ENCODE measurements around the gene RIMBP2.

The RIMBP2 gene

DNA sequence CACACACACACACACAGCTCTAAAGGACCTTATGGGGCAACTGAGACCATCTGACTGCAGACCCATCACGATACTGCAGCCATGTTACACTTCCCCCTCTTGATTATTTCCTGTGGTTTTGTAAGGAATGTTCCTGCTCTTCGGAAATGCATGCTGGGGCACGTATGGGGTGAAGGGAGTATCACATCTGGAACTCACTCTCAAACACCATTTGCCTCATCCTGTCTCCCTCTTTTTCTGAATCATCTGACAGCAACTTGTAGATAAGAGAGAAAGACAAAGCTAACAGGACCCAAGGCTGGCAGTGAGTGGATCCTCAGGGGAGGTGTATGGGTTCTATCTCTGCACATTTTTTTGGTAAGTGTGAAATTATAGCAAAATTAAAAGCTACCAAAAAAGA is 50.3 kb downstream of the RIMBP2 start:
- H3K27me3 ChIP-seq (ENCODE audit: control insufficient read depth in 3 of 3, insufficient read depth in 3 of 3, low read depth in 1 of 3, low read length in 3 of 3), result no peaks in the 10 kb centered on the region
- no peak overlapping the region for H2AK5ac ChIP-seq (ENCODE audit: low read depth, low read length)
- no peak overlapping the region for H4K91ac ChIP-seq (ENCODE audit: low read depth, low read length, poor library complexity)
- no peak for DNase-seq (ENCODE audit: low spot score)
- peaks cover 2% of the 10 kb centered on the region for H3K79me1 ChIP-seq (ENCODE audit: low read depth, low read length)
- no peak overlapping the region for H3K27ac ChIP-seq (replicated peaks; ENCODE audit: low read length)
- H3K4me3 ChIP-seq (ENCODE audit: low read length in 2 of 2), result no peak overlapping the region
- no peak overlapping the region for H3K18ac ChIP-seq (ENCODE audit: low read length)
- no peak overlapping the region for H2AFZ ChIP-seq (ENCODE audit: low read length)
- H2BK15ac ChIP-seq (ENCODE audit: low read length), result no peak overlapping the region
- no peak overlapping the region for H3K4ac ChIP-seq (ENCODE audit: low read length)
- peaks cover 0 to 10% of the 10 kb centered on the region in 2 donors for H3K9me3 ChIP-seq (replicated peaks in 1 of 2; ENCODE audit: control insufficient read depth in 2 of 2, insufficient read depth in 1 of 2, low read depth in 1 of 2, low read length in 2 of 2)
- H3K23ac ChIP-seq (ENCODE audit: low read depth, low read length, poor library complexity), result no peak overlapping the region
- H2BK120ac ChIP-seq (ENCODE audit: low read depth, low read length), result no peak overlapping the region
- no peak overlapping the region for H2BK5ac ChIP-seq (ENCODE audit: low read length)
- no peak overlapping the region for H3K4me2 ChIP-seq (ENCODE audit: insufficient read depth, low read length, poor library complexity, severe bottlenecking)
- H2BK12ac ChIP-seq (ENCODE audit: low read length), result no peak overlapping the region
- no peak overlapping the region for H3K9ac ChIP-seq (ENCODE audit: low read depth, low read length, poor library complexity)
- H3K36me3 ChIP-seq (replicated peaks in 1 of 2; ENCODE audit: control insufficient read depth in 2 of 2, insufficient read depth in 2 of 2, low read length in 2 of 2), result no peaks in the 10 kb centered on the region
- no CpG with 5 or more reads among the region's 3 CpGs for WGBS, 2 donors (ENCODE audit: extremely low coverage in 2 of 2, insufficient read length in 2 of 2, insufficient replicate concordance in 1 of 2)
- H3K4me1 ChIP-seq (ENCODE audit: control insufficient read depth in 2 of 2, insufficient read depth in 1 of 2, low read depth in 1 of 2, low read length in 2 of 2), result no peaks in the 10 kb centered on the region
- H3K14ac ChIP-seq (ENCODE audit: low read length), result no peak overlapping the region
- H4K8ac ChIP-seq (ENCODE audit: low read depth, low read length), result no peak overlapping the region

- H3K79me1 ChIP-seq (ENCODE audit: low read depth, low read length), result peaks cover 2% of the 10 kb centered on the region
- H3K14ac ChIP-seq (ENCODE audit: low read length), result no peak overlapping the region
- no CpG with 5 or more reads among the region's 8 CpGs for WGBS, 2 donors (ENCODE audit: extremely low coverage in 2 of 2, insufficient read length in 2 of 2, insufficient replicate concordance in 1 of 2)
- no peaks in the 10 kb centered on the region for H3K4me1 ChIP-seq (ENCODE audit: control insufficient read depth in 2 of 2, insufficient read depth in 1 of 2, low read depth in 1 of 2, low read length in 2 of 2)
- no peak overlapping the region for H3K23ac ChIP-seq (ENCODE audit: low read depth, low read length, poor library complexity)
- no peak overlapping the region for H2BK15ac ChIP-seq (ENCODE audit: low read length)
- DNase-seq (ENCODE audit: low spot score), result no peak
- H4K8ac ChIP-seq (ENCODE audit: low read depth, low read length), result no peak overlapping the region
- no peak overlapping the region for H3K27ac ChIP-seq (replicated peaks; ENCODE audit: low read length)
- no peak overlapping the region for H3K4ac ChIP-seq (ENCODE audit: low read length)
- H2BK120ac ChIP-seq (ENCODE audit: low read depth, low read length), result no peak overlapping the region
- peaks cover 0 to 10% of the 10 kb centered on the region in 2 donors for H3K9me3 ChIP-seq (replicated peaks in 1 of 2; ENCODE audit: control insufficient read depth in 2 of 2, insufficient read depth in 1 of 2, low read depth in 1 of 2, low read length in 2 of 2)
- no peaks in the 10 kb centered on the region for H3K36me3 ChIP-seq (replicated peaks in 1 of 2; ENCODE audit: control insufficient read depth in 2 of 2, insufficient read depth in 2 of 2, low read length in 2 of 2)
- no peak overlapping the region for H2BK5ac ChIP-seq (ENCODE audit: low read length)
- no peak overlapping the region for H3K9ac ChIP-seq (ENCODE audit: low read depth, low read length, poor library complexity)
- no peak overlapping the region for H3K4me2 ChIP-seq (ENCODE audit: insufficient read depth, low read length, poor library complexity, severe bottlenecking)
- H2AK5ac ChIP-seq (ENCODE audit: low read depth, low read length), result no peak overlapping the region
- H3K27me3 ChIP-seq (ENCODE audit: control insufficient read depth in 3 of 3, insufficient read depth in 3 of 3, low read depth in 1 of 3, low read length in 3 of 3), result no peaks in the 10 kb centered on the region
- no peak overlapping the region for H2BK12ac ChIP-seq (ENCODE audit: low read length)
- H3K4me3 ChIP-seq (ENCODE audit: low read length in 2 of 2), result no peak overlapping the region
- H4K91ac ChIP-seq (ENCODE audit: low read depth, low read length, poor library complexity), result no peak overlapping the region
- H3K18ac ChIP-seq (ENCODE audit: low read length), result no peak overlapping the region
- H2AFZ ChIP-seq (ENCODE audit: low read length), result no peak overlapping the region
Measured at GRCh38 chr12:130664772-130665171, 51.3 kb downstream of the RIMBP2 start.

DNA sequence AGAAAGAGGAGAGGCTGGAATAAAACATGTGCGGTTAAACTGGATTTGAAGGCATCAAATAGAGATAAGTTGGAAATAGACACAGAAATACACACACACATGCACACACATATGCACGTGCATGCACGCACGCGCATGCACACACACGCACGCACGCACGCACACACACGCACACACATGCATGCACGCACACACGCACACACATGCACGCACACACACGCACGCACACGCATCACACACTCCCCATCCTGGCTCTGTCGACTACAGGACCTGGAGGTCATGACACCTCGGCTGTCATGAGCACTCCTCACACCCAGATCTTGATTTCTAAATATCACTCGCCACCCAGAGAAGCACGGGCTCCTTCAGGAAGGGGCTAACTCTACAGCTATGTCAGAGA is 51.8 kb downstream of the RIMBP2 start:
- Histone ChIP-seq H3K23ac (ENCODE audit: low read depth, low read length, poor library complexity) (no peak overlapping the region), H2BK15ac (ENCODE audit: low read length) (no peak overlapping the region), H3K4me2 (ENCODE audit: insufficient read depth, low read length, poor library complexity, severe bottlenecking) (no peak overlapping the region), H3K4me1 (ENCODE audit: control insufficient read depth in 2 of 2, insufficient read depth in 1 of 2, low read depth in 1 of 2, low read length in 2 of 2) (no peaks in the 10 kb centered on the region), H3K14ac (ENCODE audit: low read length) (no peak overlapping the region), H2AK5ac (ENCODE audit: low read depth, low read length) (no peak overlapping the region), H3K9ac (ENCODE audit: low read depth, low read length, poor library complexity) (no peak overlapping the region), H2BK5ac (ENCODE audit: low read length) (no peak overlapping the region), H4K8ac (ENCODE audit: low read depth, low read length) (no peak overlapping the region), H3K79me1 (ENCODE audit: low read depth, low read length) (peaks cover 2% of the 10 kb centered on the region), H3K18ac (ENCODE audit: low read length) (no peak overlapping the region), H3K27ac (replicated peaks; ENCODE audit: low read length) (no peak overlapping the region), H2AFZ (ENCODE audit: low read length) (no peak overlapping the region), H3K9me3 (replicated peaks in 1 of 2; ENCODE audit: control insufficient read depth in 2 of 2, insufficient read depth in 1 of 2, low read depth in 1 of 2, low read length in 2 of 2) (peaks cover 0 to 10% of the 10 kb centered on the region in 2 donors), H3K36me3 (replicated peaks in 1 of 2; ENCODE audit: control insufficient read depth in 2 of 2, insufficient read depth in 2 of 2, low read length in 2 of 2) (no peaks in the 10 kb centered on the region), H4K91ac (ENCODE audit: low read depth, low read length, poor library complexity) (no peak overlapping the region), H3K4me3 (ENCODE audit: low read length in 2 of 2) (peak overlapping the region in 1 of 2 donors; percentile 64), H3K4ac (ENCODE audit: low read length) (no peak overlapping the region), H3K27me3 (ENCODE audit: control insufficient read depth in 3 of 3, insufficient read depth in 3 of 3, low read depth in 1 of 3, low read length in 3 of 3) (no peaks in the 10 kb centered on the region), H2BK120ac (ENCODE audit: low read depth, low read length) (no peak overlapping the region), H2BK12ac (ENCODE audit: low read length) (no peak overlapping the region)
- no CpG with 5 or more reads among the region's 20 CpGs for WGBS, 2 donors (ENCODE audit: extremely low coverage in 2 of 2, insufficient read length in 2 of 2, insufficient replicate concordance in 1 of 2)
- no peak for DNase-seq (ENCODE audit: low spot score)

GRCh38 chr12:130663514-130663913 is 52.6 kb downstream of the RIMBP2 start:
- no peaks in the 10 kb centered on the region for H3K27me3 ChIP-seq (ENCODE audit: control insufficient read depth in 3 of 3, insufficient read depth in 3 of 3, low read depth in 1 of 3, low read length in 3 of 3)
- H2BK120ac ChIP-seq (ENCODE audit: low read depth, low read length), result no peak overlapping the region
- no peak overlapping the region for H2AFZ ChIP-seq (ENCODE audit: low read length)
- H3K4me2 ChIP-seq (ENCODE audit: insufficient read depth, low read length, poor library complexity, severe bottlenecking), result no peak overlapping the region
- H3K4ac ChIP-seq (ENCODE audit: low read length), result no peak overlapping the region
- H3K9me3 ChIP-seq (replicated peaks in 1 of 2; ENCODE audit: control insufficient read depth in 2 of 2, insufficient read depth in 1 of 2, low read depth in 1 of 2, low read length in 2 of 2), result peaks cover 0 to 10% of the 10 kb centered on the region in 2 donors
- H2BK5ac ChIP-seq (ENCODE audit: low read length), result no peak overlapping the region
- H3K4me3 ChIP-seq (ENCODE audit: low read length in 2 of 2), result no peak overlapping the region
- no peak for DNase-seq (ENCODE audit: low spot score)
- no peak overlapping the region for H3K23ac ChIP-seq (ENCODE audit: low read depth, low read length, poor library complexity)
- H4K8ac ChIP-seq (ENCODE audit: low read depth, low read length), result no peak overlapping the region
- no peak overlapping the region for H2BK12ac ChIP-seq (ENCODE audit: low read length)
- H3K4me1 ChIP-seq (ENCODE audit: control insufficient read depth in 2 of 2, insufficient read depth in 1 of 2, low read depth in 1 of 2, low read length in 2 of 2), result peaks cover 0 to 2% of the 10 kb centered on the region in 2 donors
- no peak overlapping the region for H4K91ac ChIP-seq (ENCODE audit: low read depth, low read length, poor library complexity)
- H2AK5ac ChIP-seq (ENCODE audit: low read depth, low read length), result no peak overlapping the region
- no CpG with 5 or more reads among the region's 6 CpGs for WGBS, 2 donors (ENCODE audit: extremely low coverage in 2 of 2, insufficient read length in 2 of 2, insufficient replicate concordance in 1 of 2)
- H3K36me3 ChIP-seq (replicated peaks in 1 of 2; ENCODE audit: control insufficient read depth in 2 of 2, insufficient read depth in 2 of 2, low read length in 2 of 2), result no peaks in the 10 kb centered on the region
- H3K27ac ChIP-seq (replicated peaks; ENCODE audit: low read length), result no peak overlapping the region
- peaks cover 2% of the 10 kb centered on the region for H3K79me1 ChIP-seq (ENCODE audit: low read depth, low read length)
- H2BK15ac ChIP-seq (ENCODE audit: low read length), result no peak overlapping the region
- no peak overlapping the region for H3K9ac ChIP-seq (ENCODE audit: low read depth, low read length, poor library complexity)
- no peak overlapping the region for H3K14ac ChIP-seq (ENCODE audit: low read length)
- H3K18ac ChIP-seq (ENCODE audit: low read length), result no peak overlapping the region

All from neuronal stem cell (in vitro differentiated cells).